Measurements from ENCODE around the gene MYT1. TPM values are rescaled to one million over a fixed set of nuclear protein-coding genes. Genes with fewer than 3 reads are reported as not detected.

The MYT1 gene
- total RNA-seq, 1 donor from 2014 or later, result 0.20 TPM

DNA sequence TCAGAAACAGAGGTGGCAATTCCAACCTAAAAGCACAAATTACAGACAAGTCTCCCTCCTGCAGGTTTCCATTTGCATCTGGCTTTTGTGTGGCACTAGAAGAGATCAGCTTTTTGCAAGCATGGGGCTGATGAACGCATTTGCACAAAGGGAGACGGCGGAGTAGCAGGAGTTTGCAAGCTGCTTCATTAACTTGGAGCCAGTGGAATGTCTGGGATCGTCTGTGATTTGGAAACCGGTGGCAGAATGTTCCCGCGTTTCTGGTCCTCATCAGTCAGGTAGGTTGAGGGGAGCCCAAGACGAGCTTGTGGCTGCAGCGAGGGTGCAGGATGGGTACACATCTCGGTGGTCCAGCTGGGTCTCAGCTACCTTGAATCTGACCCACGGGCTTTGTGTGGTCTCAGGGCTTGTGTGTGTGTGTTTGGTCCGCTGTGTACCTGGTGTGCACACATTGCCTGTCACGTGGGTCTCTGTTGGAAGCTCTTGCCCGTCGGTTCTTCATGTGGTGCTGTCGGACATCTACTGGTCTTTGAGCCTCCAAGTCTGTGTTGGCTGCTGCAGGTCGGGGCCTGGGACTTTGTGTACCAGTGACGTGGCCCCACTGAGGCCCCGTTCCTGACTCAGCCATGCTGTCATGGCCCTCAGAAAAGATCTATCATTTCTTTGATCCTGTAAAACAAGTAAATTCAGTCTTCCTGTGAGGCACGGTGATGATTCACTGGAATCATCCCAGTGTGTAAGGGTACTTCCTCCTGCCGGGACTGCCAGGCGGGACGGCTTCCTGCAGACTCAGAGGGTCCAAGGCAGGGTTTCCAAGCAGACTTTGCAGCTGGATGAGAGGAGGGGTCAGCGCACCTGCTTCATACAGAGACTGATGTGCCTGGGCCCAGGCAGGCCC, 12.4 kb upstream of the MYT1 start:
- intact Hi-C loops (cut with micrococcal nuclease), result no loop called here
- DNase-seq (peak; percentile 7), ATAC-seq (no peak)

DNA sequence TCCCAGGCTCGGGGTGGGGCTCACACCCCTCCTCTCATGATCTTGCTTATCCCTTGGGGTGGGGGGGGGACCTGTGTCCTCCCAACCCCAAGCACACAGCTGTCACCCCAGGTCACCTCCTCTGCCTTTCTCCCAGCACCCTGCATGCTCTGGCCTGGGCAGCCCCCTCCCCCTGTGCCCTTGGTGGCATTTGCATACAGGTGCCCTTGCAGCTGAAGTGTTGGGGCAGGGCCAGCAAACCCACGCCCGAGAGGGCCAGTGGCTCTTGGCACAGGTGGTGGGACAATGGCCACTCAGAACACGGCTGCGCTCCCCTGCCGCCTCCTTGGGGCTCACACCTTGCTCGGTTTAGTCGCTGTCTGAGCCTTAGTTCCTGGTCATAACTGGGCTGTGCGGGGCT, 11.3 kb upstream of the MYT1 start:
- peak; percentile 22 for DNase-seq
- no peak for ATAC-seq
- intact Hi-C loops (cut with micrococcal nuclease), result no loop called here

DNA sequence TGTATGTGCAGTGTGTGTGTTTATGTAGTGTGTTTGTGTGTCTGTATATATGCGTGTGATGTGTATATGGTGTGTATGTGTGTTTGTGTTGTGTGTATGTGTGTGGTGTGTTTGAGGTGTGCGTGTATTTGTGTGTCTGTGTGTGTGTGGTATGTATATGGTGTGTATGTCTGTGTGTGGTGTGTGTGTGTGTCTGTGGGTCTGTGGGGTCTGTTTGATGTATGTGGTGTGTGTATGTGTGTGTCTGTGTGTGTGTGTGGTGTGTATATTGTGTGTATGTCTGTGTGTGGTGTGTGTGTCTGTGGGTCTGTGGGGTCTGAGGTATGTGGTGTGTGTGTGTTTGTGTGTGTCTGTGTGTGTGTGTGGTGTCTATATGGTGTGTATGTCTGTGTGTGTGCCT, 10.8 kb upstream of the MYT1 start:
- DNase-seq (no peak), ATAC-seq (no peak)

DNA sequence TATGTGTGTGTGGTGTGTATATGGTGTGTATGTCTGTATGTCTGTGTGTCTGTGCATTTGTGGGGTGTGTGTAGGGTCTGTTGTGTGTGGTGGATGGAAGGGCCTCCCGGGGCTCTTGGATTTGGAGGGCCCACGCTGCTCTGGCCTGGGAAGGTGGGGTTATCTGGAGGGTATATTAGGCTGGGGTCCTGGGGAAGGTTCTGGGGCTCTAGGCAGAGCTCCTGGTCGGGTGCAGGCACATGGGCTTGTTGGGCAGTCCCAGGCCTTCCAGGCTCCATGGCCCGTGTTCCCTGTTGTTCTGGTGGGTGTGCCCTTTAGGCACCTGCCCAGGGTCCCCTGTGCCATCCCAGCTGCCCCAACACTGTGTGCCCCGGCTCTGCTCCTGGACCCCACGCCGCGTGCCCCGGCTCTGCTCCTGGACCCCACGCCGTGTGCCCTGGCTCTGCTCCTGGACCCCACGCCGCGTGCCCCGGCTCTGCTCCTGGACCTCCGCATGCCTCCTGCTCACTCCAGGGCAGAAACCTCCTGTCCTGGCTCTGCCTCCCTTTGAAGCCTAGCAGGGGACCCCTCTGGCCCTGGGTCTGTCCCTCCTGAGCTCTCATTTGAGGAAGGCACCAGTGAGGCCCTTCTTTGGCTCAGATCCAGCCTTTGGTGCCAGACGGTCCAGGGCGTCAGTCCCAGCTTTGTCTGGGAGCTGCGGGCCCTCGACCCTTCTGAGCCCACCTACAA, 10.2 kb upstream of the MYT1 start:
- intact Hi-C loops (cut with micrococcal nuclease), result no loop called here
- DNase-seq (peak; percentile 13), ATAC-seq (no peak)

More for the DNA sequence above, 10.8 kb upstream of the MYT1 start:
- intact Hi-C loops (cut with micrococcal nuclease), result no loop called here

DNA sequence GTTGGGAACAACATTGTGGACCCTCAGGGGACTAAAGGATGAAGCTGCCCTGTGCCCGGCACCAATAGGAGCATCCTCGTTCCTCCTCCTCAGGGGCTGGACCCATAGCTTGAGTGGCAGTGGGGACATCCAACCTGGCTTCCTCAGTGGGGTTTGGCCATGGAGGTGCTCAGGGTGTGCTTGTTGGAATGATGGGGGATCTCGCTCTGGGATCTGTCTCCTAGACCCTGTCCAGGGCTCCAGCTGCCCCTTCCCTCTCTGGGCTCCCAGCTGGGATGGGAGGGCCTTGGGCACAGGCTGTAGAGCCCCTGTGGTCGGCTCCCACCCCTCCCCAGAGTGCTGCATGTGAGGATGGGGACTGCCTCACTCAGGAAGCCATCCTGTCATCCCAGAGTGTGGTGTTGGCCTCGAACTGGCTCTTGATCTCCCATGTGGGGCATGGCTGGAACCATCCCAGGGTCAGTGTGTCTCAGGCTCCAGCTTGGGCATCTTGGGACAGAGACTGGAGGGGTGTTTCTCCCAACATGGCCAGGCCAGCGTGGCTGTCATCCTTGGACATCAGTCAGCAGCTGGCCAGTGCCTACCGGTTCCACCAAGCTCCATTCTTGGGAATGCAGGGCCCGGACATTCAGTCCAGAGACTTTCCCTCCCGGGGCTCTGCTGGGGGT, 9.5 kb upstream of the MYT1 start:
- no peak for DNase-seq
- intact Hi-C loops (cut with micrococcal nuclease), result no loop called here
- no peak for ATAC-seq

DNA sequence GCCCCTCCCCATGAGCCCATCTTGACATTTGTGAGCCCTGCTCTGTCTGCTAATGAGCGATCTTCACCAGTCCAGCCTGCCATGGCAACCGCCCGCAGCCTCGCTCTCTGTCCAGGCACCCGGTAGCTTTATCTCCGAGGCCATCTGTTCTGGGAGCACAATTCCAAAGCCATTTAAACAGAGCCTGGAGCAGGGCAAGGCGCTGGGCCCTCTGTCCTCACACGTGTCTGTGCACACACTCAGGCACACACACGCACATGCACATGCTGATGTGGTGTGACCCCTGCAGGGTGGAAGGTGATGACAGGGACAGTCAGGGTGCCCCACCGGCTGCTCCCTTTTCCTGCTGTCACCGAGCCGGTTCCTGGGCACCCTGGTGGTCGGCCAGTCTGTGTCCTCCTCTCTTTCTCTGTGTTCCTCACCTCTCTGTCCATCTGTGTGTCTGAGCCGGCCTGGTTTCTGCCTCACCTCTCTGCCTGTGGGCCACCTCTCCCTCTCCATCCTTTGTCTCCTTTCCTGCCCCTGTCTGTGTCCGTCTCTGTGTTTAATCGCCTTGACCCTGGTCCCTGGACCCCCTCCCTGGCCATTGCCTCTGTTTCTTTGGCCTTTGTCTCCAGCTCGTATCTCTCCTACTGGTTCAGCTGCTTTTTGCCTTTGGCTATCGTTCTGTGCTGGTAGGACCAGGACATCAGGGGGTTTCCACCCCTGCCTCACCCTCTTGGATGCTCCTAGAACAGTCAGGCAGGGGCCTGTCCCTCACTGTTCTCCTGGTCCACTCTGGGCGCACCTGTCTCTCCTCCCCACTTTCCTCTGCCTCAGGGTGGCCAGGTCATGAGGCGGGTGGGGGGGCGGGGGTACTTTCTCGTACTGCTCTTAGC, 8.8 kb upstream of the MYT1 start:
- ATAC-seq (no peak), DNase-seq (no peak)
- intact Hi-C loops (cut with micrococcal nuclease), result no loop called here

DNA sequence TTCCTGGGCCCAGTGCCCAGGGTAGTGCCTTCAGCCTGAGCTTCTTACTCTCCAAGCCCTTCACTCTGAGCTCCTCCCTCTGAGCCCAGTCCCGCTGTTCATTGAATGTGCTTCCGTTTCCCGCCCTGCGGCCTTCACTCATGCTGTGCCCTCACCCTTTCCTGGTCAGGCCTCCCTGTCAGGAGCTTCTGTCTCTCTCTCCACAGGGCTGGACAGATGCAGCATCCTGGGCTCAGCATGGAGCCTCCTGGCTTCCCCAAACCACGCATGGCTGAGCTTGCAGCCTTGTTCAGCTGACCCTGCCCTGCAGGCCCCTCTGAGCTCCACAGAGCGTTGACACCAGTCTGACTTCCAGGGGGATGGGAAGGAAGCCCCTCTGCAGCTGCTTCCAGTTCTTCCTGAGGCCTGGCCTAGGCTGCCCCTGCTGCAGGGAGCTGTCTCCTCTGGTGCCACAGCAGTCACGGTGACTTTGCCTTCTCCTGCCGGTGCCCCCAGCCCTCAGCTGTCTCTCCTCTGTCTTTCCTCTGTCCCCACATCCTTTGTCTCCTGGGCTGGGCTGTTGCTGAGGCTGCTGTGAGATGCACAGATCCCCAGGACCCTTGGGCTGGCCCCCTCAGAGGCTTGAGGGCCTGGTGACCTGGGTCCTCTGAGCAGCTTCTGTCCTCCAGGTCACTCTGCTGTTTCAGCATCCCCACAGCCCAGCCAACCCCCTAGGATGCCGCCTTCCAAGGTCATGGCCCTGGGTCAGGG, 7.9 kb upstream of the MYT1 start:
- no peak for DNase-seq
- intact Hi-C loops (cut with micrococcal nuclease), result no loop called here
- ATAC-seq, result no peak

DNA sequence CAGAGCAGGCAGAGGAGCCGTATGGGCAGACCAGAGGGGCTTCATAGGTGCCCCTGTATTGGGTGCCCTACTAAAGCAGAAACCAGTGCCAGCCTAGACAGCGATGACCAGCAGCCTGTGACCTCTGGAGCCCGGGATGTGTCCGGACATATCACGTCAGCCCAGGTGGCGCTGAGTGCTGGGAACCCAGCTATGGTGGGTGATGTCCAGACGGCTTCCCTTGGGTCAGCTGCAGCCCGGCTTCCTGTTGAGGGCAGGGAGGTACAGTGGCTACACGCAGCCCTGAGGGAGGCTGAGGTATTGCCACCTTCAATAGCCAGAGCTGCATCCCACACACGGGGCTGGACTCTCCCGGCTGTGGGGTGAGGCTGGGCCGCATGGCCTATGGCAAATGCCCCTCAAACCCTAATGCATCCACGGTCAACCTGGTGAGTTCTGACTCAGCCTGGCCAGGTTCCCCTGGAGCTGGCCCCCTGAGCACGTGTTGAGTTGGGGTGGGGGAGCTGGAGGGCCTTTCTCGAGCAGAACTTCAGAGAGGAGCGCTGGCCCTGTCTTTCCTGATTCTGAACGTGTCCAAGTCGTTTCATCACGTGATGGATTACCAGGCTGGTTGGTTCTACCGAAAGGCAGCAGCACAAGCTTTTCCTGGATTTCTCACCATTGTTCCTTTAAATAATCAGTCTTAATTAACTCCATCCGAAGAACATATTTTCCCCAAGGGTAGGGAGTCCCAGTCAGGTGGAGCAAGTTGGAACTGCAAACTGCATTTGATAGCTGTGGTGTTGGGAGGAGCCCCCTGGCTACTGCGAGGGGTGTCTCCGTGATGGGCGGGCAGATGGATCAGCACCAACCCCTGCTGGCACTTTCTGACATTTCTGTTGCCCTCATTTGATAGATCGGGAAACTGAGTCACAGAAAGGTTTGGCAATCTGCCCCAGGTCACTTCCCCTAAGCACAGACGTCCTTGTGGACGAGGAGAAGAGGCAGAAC, 7.1 kb upstream of the MYT1 start:
- intact Hi-C loops (cut with micrococcal nuclease), result no loop called here
- ATAC-seq (no peak), DNase-seq (peak; percentile 23)

DNA sequence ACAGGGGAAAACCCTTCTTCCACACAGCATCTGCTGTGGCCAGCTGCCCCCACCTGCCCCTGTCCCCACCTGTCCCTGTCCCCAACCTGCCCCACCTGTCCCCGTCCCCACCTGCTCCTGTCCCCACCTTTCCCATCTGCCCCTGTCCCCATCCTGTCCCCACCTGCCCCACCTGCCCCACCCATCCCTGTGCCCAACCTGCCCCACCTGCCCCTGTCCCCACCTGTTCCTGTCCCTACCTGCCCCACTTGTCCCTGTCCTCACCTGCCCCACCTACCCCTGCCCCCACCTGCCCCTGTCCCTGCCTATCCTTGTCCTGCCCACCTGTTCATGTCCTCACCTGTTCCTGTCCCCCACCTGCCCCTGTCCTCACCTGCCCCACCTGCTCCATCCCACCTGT, 6.4 kb upstream of the MYT1 start:
- ATAC-seq, result no peak
- intact Hi-C loops (cut with micrococcal nuclease), result no loop called here
- DNase-seq, result peak; percentile 3

DNA sequence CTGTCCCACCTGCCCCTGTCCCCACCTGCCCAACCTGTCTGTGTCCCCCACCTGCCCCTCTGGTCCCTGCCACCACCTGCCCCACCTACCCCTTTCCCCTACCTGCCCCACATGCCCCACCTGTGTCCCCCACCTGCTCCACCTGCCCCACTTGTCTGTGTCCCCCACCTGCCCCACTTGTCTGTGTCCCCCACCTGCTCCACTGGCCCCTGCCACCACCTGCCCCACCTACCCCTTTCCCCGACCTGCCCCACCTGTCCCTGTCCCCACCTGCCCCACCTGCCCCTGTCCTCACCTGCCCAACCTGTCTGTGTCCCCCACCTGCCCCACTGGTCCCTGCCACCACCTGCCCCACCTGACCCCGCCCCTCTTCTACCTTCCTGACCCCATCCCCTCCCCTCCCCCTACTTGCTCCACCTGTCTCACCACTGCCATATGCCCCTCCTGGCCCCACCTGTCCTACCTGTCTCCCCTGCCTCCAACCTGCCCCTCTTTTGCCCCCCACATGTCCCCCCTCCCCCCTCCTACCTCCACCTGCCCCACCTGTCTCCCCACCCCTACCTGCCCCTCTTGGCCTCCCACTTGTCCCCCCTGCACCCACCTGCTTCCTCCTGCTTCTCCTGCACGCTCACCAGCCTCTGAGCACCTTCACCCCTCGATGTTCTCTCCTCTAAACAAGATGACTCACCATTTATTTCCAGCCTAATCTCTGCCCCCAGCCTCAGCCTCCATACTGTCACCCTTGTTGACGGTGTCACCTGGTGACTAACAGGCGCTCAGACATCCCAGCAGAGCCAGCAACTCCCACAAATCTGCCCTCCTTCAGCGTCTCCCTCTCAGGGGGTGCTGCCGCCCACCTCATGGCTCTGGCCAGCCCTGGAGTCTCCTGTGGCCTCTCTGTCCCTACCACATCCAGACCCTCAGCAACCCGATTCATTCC, 5.6 kb upstream of the MYT1 start:
- DNase-seq, result no peak
- no peak for ATAC-seq
- intact Hi-C loops (cut with micrococcal nuclease), result no loop called here

DNA sequence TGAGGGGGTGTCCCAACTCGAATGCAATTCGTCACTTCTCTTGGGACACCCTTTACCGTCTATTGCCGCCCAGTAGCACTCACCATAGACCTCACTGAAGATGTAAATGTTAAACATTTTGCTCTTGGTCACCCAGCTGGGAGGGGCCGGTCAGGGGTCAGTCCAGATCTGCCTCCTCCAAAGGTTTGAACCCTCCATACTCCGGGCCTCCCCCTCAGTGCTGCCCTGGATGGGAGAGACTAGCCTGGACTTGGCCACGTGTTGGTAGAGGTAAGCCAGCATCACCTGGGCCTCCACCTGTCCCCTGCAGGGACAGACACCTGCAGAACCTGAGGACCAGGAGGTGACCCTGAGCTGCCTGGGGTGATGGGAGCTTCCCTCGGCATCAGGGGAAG, 5.0 kb upstream of the MYT1 start:
- DNase-seq, result no peak

DNA sequence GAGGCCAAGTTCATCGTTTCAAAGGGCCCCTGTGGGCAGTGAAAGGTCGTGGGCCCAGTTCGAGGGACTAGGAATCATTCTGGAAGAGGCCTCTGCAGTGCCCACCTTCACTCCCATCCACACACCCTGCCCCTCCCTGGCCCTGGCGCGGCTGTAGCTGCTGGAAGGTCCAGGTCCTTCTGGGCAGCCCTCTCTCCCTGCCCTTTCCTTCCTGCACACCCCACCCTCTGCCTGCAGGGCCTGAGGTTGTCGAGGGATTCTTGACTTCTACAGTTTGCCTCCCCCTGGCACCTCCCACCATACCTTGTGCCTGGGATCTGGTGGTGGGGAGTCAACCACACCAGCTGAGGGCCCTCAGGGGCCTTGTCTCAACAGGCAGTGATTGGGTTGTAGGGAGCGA, 4.5 kb upstream of the MYT1 start:
- no peak for DNase-seq
- no peak for ATAC-seq
- intact Hi-C loops (cut with micrococcal nuclease), result no loop called here

More for the DNA sequence above, 5.0 kb upstream of the MYT1 start:
- intact Hi-C loops (cut with micrococcal nuclease), result no loop called here
- no peak for ATAC-seq

DNA sequence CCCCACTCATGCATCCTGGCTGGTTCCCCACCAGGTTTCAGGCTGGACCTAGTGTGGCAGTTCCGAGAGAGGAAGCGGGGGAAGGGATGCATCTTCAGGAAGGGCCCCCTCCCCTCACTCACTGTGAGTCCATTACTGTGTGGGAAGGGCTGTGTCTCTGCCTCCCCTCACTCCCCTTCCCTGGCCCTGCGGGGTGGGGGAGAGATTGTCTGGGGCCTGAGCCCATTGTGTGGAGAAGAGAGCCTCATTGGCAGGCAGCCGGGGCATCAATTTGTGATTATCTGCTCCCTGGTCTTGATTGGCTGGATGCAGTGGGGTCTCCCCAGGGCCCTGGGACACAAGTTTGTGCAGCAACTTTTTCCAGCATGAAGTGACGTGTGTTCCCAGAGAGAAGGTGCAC, 4.1 kb upstream of the MYT1 start:
- intact Hi-C loops (cut with micrococcal nuclease), result no loop called here
- ATAC-seq, result no peak
- DNase-seq, result no peak

DNA sequence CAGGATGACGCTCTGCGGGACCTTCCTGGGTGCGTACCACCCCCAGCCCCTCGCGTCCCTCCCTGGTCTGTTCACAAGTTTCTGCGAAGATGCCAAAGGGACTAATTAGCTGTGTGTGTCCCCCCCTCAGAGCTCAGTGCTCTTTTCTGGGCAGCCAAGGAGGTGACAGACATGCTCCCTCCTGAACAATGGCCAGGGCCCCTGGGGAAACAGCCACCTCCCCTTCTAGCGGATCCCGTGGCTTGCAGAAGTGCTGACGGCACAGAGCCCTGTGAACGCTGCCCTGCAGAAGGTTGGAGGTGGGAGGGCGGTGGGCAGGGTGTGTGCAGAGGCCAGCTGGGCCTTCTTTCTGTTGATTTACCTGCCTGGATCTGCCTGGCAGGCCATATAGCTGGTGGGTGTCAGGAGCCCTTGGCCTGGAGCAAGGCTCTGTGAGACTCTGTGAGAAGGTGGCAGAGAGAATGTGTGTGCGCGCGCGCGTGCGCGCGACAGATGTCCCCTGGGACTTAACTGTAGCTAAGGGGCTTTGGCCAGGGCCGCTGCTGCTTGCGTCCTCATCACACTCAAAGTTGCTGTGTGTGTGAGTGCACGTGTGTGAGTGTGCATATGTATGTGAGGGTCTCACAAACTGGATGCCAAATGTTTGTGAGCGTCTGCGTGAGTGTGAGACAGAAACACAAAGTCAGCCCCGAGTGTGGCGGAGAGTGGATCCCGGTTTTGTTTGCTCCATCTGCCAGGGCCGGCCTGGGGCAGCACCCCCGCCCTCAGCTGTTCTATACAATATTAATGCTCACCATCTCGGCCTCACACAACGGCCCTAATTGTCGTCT, 3.5 kb upstream of the MYT1 start:
- DNase-seq, result peak; percentile 17
- intact Hi-C loops (cut with micrococcal nuclease), result no loop called here
- ATAC-seq, result no peak

All from left ventricle myocardium superior (tissue), 1 donor.